Rectal smooth muscle tissue (tissue), 1 donor: ENCODE data around the gene NUDCD3.
"Not testable (repeated sequence)": the region's sequence is repeated elsewhere in the genome, so short reads cannot be mapped to it uniquely, and the experiment has no call there.

Experiments
- H3K27ac ChIP-seq: one replicate; pipeline ENCODE4 v1.7.0; 2013; ENCODE audit warnings: low read depth, low read length, inconsistent platforms
- H3K27me3 ChIP-seq: one replicate; pipeline ENCODE4 v1.7.0; 2013; ENCODE audit warnings: low read length; ENCODE audit not compliant: control insufficient read depth, insufficient read depth
- H3K36me3 ChIP-seq: one replicate; pipeline ENCODE4 v1.7.0; 2013; ENCODE audit warnings: low read length; ENCODE audit not compliant: control insufficient read depth, insufficient read depth
- H3K4me1 ChIP-seq: one replicate; pipeline ENCODE4 v1.7.0; 2013; ENCODE audit warnings: low read length; ENCODE audit not compliant: control insufficient read depth, insufficient read depth
- H3K4me3 ChIP-seq: one replicate; pipeline ENCODE4 v1.7.0; 2013; ENCODE audit warnings: low read length
- H3K9ac ChIP-seq: one replicate; pipeline ENCODE4 v1.7.0; 2013; ENCODE audit warnings: low read length

Gene NUDCD3

GRCh38 chr7:44511236-44511635 is 20.8 kb upstream of the NUDCD3 start:
- H3K4me1 ChIP-seq: no peaks in the 10 kb centered on the region
- no peak overlapping the region for H3K9ac ChIP-seq
- no peaks in the 10 kb centered on the region for H3K27me3 ChIP-seq
- no peak overlapping the region for H3K27ac ChIP-seq
- H3K36me3 ChIP-seq: no peaks in the 10 kb centered on the region
- no peak overlapping the region for H3K4me3 ChIP-seq

GRCh38 chr7:44508328-44509030 is 18.0 kb upstream of the NUDCD3 start:
- no peak overlapping the region for H3K27ac ChIP-seq
- no peaks in the 10 kb centered on the region for H3K4me1 ChIP-seq
- no peaks in the 10 kb centered on the region for H3K27me3 ChIP-seq
- no peaks in the 10 kb centered on the region for H3K36me3 ChIP-seq
- no peak overlapping the region for H3K9ac ChIP-seq
- H3K4me3 ChIP-seq: no peak overlapping the region

GRCh38 chr7:44506592-44507288 is 16.3 kb upstream of the NUDCD3 start:
- H3K9ac ChIP-seq, H3K27ac ChIP-seq, H3K4me3 ChIP-seq, H3K27me3 ChIP-seq, H3K36me3 ChIP-seq, H3K4me1 ChIP-seq: not testable (repeated sequence)

- Histone ChIP-seq H3K4me3 (no peak overlapping the region), H3K27me3 (no peaks in the 10 kb centered on the region), H3K9ac (no peak overlapping the region), H3K4me1 (no peaks in the 10 kb centered on the region), H3K36me3 (no peaks in the 10 kb centered on the region), H3K27ac (no peak overlapping the region)
These were observed 15.1 kb upstream of the NUDCD3 start for GRCh38 chr7:44505595-44505994.

DNA sequence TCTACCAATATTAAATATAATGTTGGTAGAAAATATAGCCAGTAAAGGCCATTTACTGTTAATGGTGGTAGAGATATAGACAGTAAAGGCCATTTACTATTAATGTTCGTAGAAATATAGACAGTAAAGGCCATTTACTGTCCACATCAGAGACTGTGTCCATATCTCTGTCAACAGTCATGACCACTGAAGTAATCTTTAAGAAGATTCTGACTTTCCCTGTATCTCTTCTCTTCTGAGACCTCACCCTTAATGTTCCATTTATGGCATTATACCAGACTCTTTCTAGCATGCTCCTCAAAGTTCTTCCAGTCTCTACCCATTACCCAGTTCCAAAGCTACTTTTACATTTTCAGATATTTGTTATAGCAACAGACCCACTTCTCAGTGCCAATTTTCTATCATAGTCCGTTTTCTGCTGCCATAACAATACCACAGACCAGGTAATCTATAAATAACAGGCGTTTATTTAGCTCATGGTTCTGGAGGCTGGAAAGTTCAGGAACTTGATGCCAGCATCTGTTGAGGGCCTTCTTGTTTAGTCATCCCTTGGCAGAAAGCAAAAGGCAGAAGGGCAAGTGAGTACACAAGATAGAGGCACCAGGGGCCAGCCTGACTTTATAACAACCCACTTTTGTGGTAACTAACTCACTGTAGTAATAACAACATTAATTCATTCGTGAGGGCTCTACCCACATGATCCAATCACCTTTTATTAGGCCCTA is 7.9 kb upstream of the NUDCD3 start:
- Histone ChIP-seq H3K36me3 (no peaks in the 10 kb centered on the region), H3K27me3 (no peaks in the 10 kb centered on the region), H3K4me1 (no peaks in the 10 kb centered on the region), H3K27ac (no peak overlapping the region), H3K4me3 (no peak overlapping the region), H3K9ac (no peak overlapping the region)

DNA sequence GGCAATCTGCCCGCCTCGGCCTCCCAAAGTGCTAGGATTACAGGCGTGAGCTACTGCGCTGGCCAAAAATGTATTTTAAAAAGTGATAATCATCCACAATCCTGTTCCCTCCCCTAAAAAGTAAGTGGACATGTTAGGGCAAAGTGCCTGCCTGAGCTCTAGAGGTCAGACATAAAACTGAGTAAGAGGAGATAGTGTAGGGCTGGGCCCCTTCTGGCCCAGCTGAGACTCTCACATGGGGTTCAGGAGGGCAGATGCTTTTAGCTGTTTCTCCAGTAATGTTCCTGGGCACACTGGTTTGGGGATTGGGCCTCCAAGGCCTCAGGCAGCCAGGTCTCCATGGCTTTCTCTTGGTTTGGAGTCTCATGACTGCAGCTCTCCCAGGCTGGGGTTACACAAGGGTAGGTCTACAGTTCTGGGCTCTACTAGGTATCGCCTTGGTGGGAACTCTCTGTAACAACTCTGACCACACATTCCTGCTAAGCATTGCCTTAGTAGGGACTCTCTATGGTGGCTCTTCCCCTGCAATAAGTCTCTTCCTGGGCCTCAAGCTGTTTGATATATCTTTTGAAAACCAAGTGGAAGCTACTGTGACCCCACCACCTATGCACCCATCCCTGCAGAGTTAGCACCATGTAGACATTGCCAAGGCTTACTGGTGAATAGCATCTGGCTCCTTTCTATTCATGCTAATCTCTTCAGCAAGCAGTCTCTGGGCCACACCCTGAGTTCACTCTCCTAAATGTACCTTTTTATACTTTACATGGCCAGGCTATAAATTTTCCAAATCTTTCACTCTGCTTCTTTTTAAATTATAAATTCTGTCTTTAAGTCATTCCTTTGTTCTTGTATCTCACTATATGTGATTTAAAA is 6.9 kb upstream of the NUDCD3 start:
- H3K4me3 ChIP-seq: no peak overlapping the region
- no peaks in the 10 kb centered on the region for H3K36me3 ChIP-seq
- H3K4me1 ChIP-seq: no peaks in the 10 kb centered on the region
- H3K27me3 ChIP-seq: no peaks in the 10 kb centered on the region
- H3K9ac ChIP-seq: no peak overlapping the region
- H3K27ac ChIP-seq: no peak overlapping the region

- H3K27me3 ChIP-seq: no peaks in the 10 kb centered on the region
- no peak overlapping the region for H3K4me3 ChIP-seq
- H3K27ac ChIP-seq: no peak overlapping the region
- H3K36me3 ChIP-seq: no peaks in the 10 kb centered on the region
- no peaks in the 10 kb centered on the region for H3K4me1 ChIP-seq
- H3K9ac ChIP-seq: no peak overlapping the region
These were observed 5.9 kb upstream of the NUDCD3 start for GRCh38 chr7:44496385-44496784.

- peaks cover 3% of the 10 kb centered on the region for H3K4me1 ChIP-seq
- H3K9ac ChIP-seq: no peak overlapping the region
- no peak overlapping the region for H3K4me3 ChIP-seq
- H3K27ac ChIP-seq: no peak overlapping the region
- H3K36me3 ChIP-seq: no peaks in the 10 kb centered on the region
- no peaks in the 10 kb centered on the region for H3K27me3 ChIP-seq
These were observed 4.5 kb upstream of the NUDCD3 start for GRCh38 chr7:44494960-44495359.

GRCh38 chr7:44491229-44491628 is 771 bp upstream of the NUDCD3 start:
- Histone ChIP-seq H3K9ac (peak overlapping the region; percentile 73), H3K27me3 (no peaks in the 10 kb centered on the region), H3K27ac (peak overlapping the region; percentile 97), H3K36me3 (no peaks in the 10 kb centered on the region), H3K4me1 (peaks cover 13% of the 10 kb centered on the region), H3K4me3 (peak overlapping the region; percentile 95)

DNA sequence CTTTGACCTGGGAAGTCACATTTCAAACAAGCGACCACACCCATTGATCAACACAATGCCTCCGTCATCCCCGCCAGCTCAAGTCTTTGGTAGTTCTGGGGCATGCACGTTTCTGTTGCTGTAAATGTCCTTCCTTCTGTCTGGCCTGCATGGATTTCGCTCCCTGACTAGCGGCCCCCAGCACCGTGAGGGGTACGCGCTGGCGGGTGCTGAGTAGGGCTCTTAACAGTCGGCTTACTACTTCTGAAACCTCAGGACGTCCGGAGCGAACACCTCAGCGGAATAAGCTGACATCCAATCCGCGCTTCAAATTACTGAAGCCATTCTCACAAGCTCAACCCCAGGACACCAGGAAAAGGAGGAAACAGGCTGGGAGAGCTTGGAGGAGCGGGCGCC is 505 bp downstream of the NUDCD3 start:
- Histone ChIP-seq H3K4me1 (peaks cover 13% of the 10 kb centered on the region), H3K9ac (peak overlapping the region; percentile 82), H3K27me3 (no peaks in the 10 kb centered on the region), H3K36me3 (no peaks in the 10 kb centered on the region), H3K27ac (peak overlapping the region; percentile 97), H3K4me3 (peak overlapping the region; percentile 95)

- Histone ChIP-seq H3K4me3 (peak overlapping the region; percentile 41), H3K27me3 (no peaks in the 10 kb centered on the region), H3K27ac (no peak overlapping the region), H3K36me3 (peaks cover 4% of the 10 kb centered on the region), H3K4me1 (peaks cover 13% of the 10 kb centered on the region), H3K9ac (no peak overlapping the region)
These were observed 1.5 kb downstream of the NUDCD3 start for GRCh38 chr7:44488955-44489354.

- no peak overlapping the region for H3K9ac ChIP-seq
- peaks cover 13% of the 10 kb centered on the region for H3K4me1 ChIP-seq
- no peak overlapping the region for H3K27ac ChIP-seq
- H3K4me3 ChIP-seq: no peak overlapping the region
- peaks cover 22% of the 10 kb centered on the region for H3K36me3 ChIP-seq
- no peaks in the 10 kb centered on the region for H3K27me3 ChIP-seq
These were observed 3.8 kb downstream of the NUDCD3 start for GRCh38 chr7:44486693-44487092.
